ENCODE results near the gene TANK.

DNA sequence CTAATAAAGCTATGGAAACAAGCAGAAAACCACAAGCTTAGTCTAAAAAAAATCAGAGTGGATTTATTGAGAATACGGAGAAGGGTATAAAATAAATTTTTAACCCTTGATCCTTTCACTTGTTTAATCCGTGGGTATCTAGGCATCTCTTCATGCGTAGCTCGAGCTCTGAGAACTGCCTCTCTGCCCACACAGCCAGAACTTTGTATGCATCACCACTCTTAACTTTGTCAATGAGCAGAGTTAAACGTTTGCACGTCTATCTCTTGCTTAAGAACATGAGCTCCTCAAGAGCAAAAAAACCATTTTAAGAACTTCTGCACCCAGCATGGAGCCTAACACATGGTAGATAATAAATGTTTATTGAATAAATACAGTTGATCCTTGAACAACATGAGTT is 26.9 kb upstream of the TANK start:
- TF ChIP-seq, protein P1, sequence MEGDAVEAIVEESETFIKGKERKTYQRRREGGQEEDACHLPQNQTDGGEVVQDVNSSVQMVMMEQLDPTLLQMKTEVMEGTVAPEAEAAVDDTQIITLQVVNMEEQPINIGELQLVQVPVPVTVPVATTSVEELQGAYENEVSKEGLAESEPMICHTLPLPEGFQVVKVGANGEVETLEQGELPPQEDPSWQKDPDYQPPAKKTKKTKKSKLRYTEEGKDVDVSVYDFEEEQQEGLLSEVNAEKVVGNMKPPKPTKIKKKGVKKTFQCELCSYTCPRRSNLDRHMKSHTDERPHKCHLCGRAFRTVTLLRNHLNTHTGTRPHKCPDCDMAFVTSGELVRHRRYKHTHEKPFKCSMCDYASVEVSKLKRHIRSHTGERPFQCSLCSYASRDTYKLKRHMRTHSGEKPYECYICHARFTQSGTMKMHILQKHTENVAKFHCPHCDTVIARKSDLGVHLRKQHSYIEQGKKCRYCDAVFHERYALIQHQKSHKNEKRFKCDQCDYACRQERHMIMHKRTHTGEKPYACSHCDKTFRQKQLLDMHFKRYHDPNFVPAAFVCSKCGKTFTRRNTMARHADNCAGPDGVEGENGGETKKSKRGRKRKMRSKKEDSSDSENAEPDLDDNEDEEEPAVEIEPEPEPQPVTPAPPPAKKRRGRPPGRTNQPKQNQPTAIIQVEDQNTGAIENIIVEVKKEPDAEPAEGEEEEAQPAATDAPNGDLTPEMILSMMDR (conservative IDR thresholded peaks at IDR 0.05 in 1 of 2, IDR thresholded peaks at IDR 0.05 in 1 of 2; ENCODE audit: low read depth in 1 of 2, low read length in 2 of 2), result no peak
- TF ChIP-seq EZH2 (IDR thresholded peaks at IDR 0.05; ENCODE audit: low read length, missing control alignments), result no peak

All from fibroblast of lung (primary cell).